ENCODE measurements around the gene NT5C2. TPM values are rescaled to one million over a fixed set of nuclear protein-coding genes. Genes with fewer than 3 reads are reported as not detected.

Gene NT5C2
- polyA plus RNA-seq, 1 donor (not counting 4 experiments of a cell fraction or from before 2014, with no cell fraction given), result 88.6 TPM

DNA sequence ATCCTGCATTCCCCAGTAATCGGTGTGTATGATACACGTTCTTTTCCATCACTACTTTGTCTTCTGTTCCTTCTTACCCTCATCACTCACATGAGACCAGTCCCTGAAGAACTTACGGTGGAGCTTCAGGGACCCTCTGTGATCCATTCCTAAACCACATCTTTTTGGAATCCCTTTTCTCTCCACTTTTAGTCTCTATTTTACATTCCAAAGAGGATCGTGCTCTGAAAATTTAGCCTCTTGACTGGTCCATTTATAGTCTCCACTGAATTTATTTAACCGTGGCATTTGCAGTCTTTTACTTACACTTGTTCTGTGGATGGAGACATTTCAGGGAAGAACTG, 109.1 kb downstream of the NT5C2 start:
- no peak overlapping the region for H3K27ac ChIP-seq (ENCODE audit: control insufficient read depth, insufficient read depth, low read length)
- no peak overlapping the region for H3K9ac ChIP-seq (ENCODE audit: control insufficient read depth, extremely low read depth, insufficient read depth, low read length)
- H4K20me1 ChIP-seq (ENCODE audit: control insufficient read depth, extremely low read depth, insufficient read depth, low read length), result no peaks in the 10 kb centered on the region
- no peak for FAIRE-seq
- H3K4me3 ChIP-seq (ENCODE audit: control insufficient read depth in 2 of 3, extremely low read depth in 1 of 3, insufficient read depth in 2 of 3, low read depth in 1 of 3, low read length in 3 of 3), result no peak overlapping the region
- TF ChIP-seq EZH2 (IDR thresholded peaks at IDR 0.05; ENCODE audit: low read length) (no peak), CTCF (optimal IDR thresholded peaks at IDR 0.05 in 1 of 3, IDR thresholded peaks at IDR 0.05 in 1 of 3, conservative IDR thresholded peaks at IDR 0.05 in 1 of 3; ENCODE audit: extremely low read depth in 1 of 3, insufficient read depth in 2 of 3, low read length in 3 of 3) (no peak)
- dilution Hi-C loops (cut with MboI; ENCODE audit: extremely low pct_ligation_motif_present, low sequenced_read_pairs), result loop anchor here (25.0 kb wide), 1 partner anchor 247 kb away; the partner anchor contains the start of gene CYP17A1
- no peak overlapping the region for H3K4me2 ChIP-seq (ENCODE audit: control insufficient read depth, extremely low read depth, insufficient read depth, low read depth, low read length)
- no peaks in the 10 kb centered on the region for H3K9me3 ChIP-seq (ENCODE audit: control insufficient read depth, low read depth, low read length)
- H3K36me3 ChIP-seq (ENCODE audit: control insufficient read depth in 2 of 2, extremely low read depth in 1 of 2, insufficient read depth in 2 of 2, low read length in 2 of 2), result peaks cover 10 to 16% of the 10 kb centered on the region in 2 experiments
- no peaks in the 10 kb centered on the region for H3K79me2 ChIP-seq (ENCODE audit: control insufficient read depth, insufficient read depth, low read length)
- H2AFZ ChIP-seq (ENCODE audit: control insufficient read depth, low read length), result no peak overlapping the region
- DNase-seq (ENCODE audit: low read depth, low spot score), result no peak
- no peaks in the 10 kb centered on the region for H3K27me3 ChIP-seq (ENCODE audit: control insufficient read depth, extremely low read depth, insufficient read depth, low read length)
- H3K4me1 ChIP-seq (ENCODE audit: control insufficient read depth, extremely low read depth, insufficient read depth, low read length), result peaks cover 4% of the 10 kb centered on the region
- H3K9me1 ChIP-seq (ENCODE audit: control insufficient read depth, extremely low read depth, insufficient read depth, low read length), result no peaks in the 10 kb centered on the region

DNA sequence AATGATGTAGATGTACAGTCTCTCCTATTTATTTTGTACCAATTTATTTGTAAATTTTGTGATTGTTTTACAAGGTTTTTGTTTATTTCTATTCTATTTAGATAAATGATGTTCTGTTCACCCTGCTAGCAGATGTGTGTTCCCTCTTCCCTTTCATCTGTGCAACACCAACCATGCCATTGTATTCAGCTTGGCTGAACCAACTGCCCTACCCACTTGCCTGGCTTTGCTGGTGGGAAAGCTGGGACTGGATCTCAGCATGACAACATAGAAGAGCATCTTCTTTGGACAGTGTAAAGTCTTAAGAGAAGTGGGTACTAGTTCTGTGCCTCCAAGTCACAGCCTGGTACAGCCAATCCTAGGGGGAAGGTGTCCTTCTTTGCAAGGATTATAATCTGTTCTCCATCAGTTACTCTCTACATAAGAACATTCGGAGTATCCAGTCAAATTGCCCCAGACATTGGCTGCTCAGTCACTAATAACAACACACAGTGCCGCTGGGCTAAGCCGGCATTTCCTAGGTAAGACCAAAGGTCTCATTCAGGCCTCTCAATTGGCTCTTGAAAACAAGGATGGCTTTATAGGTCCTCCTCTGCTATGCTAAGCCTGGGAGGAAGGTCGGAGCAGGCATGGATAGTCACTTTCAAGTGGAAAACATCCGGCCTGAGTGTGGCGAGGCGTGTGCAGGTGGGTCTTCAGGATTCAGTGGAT, 109.7 kb downstream of the NT5C2 start:
- H3K9ac ChIP-seq (ENCODE audit: control insufficient read depth, extremely low read depth, insufficient read depth, low read length), result no peak overlapping the region
- H3K4me3 ChIP-seq (ENCODE audit: control insufficient read depth in 2 of 3, extremely low read depth in 1 of 3, insufficient read depth in 2 of 3, low read depth in 1 of 3, low read length in 3 of 3), result no peak overlapping the region
- no peak overlapping the region for H3K27ac ChIP-seq (ENCODE audit: control insufficient read depth, insufficient read depth, low read length)
- dilution Hi-C loops (cut with MboI; ENCODE audit: extremely low pct_ligation_motif_present, low sequenced_read_pairs), result loop anchor here (25.0 kb wide), 1 partner anchor 246 kb away; the partner anchor contains the start of gene CYP17A1
- no peak for FAIRE-seq
- H3K36me3 ChIP-seq (ENCODE audit: control insufficient read depth in 2 of 2, extremely low read depth in 1 of 2, insufficient read depth in 2 of 2, low read length in 2 of 2), result peaks cover 5 to 14% of the 10 kb centered on the region in 2 experiments
- no peak overlapping the region for H3K4me2 ChIP-seq (ENCODE audit: control insufficient read depth, extremely low read depth, insufficient read depth, low read depth, low read length)
- DNase-seq (ENCODE audit: low read depth, low spot score), result no peak
- no peaks in the 10 kb centered on the region for H4K20me1 ChIP-seq (ENCODE audit: control insufficient read depth, extremely low read depth, insufficient read depth, low read length)
- no peaks in the 10 kb centered on the region for H3K9me1 ChIP-seq (ENCODE audit: control insufficient read depth, extremely low read depth, insufficient read depth, low read length)
- no peak overlapping the region for H2AFZ ChIP-seq (ENCODE audit: control insufficient read depth, low read length)
- H3K4me1 ChIP-seq (ENCODE audit: control insufficient read depth, extremely low read depth, insufficient read depth, low read length), result peaks cover 4% of the 10 kb centered on the region
- H3K9me3 ChIP-seq (ENCODE audit: control insufficient read depth, low read depth, low read length), result no peaks in the 10 kb centered on the region
- no peaks in the 10 kb centered on the region for H3K27me3 ChIP-seq (ENCODE audit: control insufficient read depth, extremely low read depth, insufficient read depth, low read length)
- TF ChIP-seq CTCF (optimal IDR thresholded peaks at IDR 0.05 in 1 of 3, IDR thresholded peaks at IDR 0.05 in 1 of 3, conservative IDR thresholded peaks at IDR 0.05 in 1 of 3; ENCODE audit: extremely low read depth in 1 of 3, insufficient read depth in 2 of 3, low read length in 3 of 3) (no peak), EZH2 (IDR thresholded peaks at IDR 0.05; ENCODE audit: low read length) (no peak)
- no peaks in the 10 kb centered on the region for H3K79me2 ChIP-seq (ENCODE audit: control insufficient read depth, insufficient read depth, low read length)

Data from keratinocyte (primary cell).